HG02623 (cell line): ENCODE results near the gene CRNN.

ENCODE experiments used
- ATAC-seq: cut with Tn5 transposase; IDR thresholded peaks from one replicate; pipeline ENCODE4 v1.9.1; 2021; ENCODE audit warnings: moderate library complexity; ENCODE audit not compliant: unreplicated experiment

Gene CRNN

GRCh38 chr1:152413909-152414308 lies at the start of gene CRNN:
TSS of gene CRNN (minus strand) at chr1:152414263. CDS start at chr1:152412233, 2,030 bp downstream.
- ATAC-seq, result no peak

GRCh38 chr1:152462636-152463035 lies 48.6 kb upstream of the CRNN start:
- no peak for ATAC-seq

- no peak for ATAC-seq
Observed at GRCh38 chr1:152461544-152461943, 47.5 kb upstream of the CRNN start.

GRCh38 chr1:152460529-152460899 lies 46.5 kb upstream of the CRNN start:
- no peak for ATAC-seq

GRCh38 chr1:152459596-152460528 lies 45.8 kb upstream of the CRNN start:
- peak; percentile 88 for ATAC-seq

- no peak for ATAC-seq
Observed at GRCh38 chr1:152458384-152459185, 44.5 kb upstream of the CRNN start.

- ATAC-seq, result no peak
Observed at GRCh38 chr1:152457561-152457960, 43.5 kb upstream of the CRNN start.

- no peak for ATAC-seq
Observed at GRCh38 chr1:152457071-152457470, 43.0 kb upstream of the CRNN start.

GRCh38 chr1:152451254-152451653 lies 37.2 kb upstream of the CRNN start:
- ATAC-seq, result no peak

GRCh38 chr1:152449661-152450060 lies 35.6 kb upstream of the CRNN start:
- ATAC-seq, result no peak

- ATAC-seq, result no peak
Observed at GRCh38 chr1:152448496-152448895, 34.4 kb upstream of the CRNN start.

- no peak for ATAC-seq
Observed at GRCh38 chr1:152448095-152448494, 34.0 kb upstream of the CRNN start.

GRCh38 chr1:152447484-152447883 lies 33.4 kb upstream of the CRNN start:
- ATAC-seq, result no peak

- no peak for ATAC-seq
Observed at GRCh38 chr1:152444045-152444444, 30.0 kb upstream of the CRNN start.

- no peak for ATAC-seq
Observed at GRCh38 chr1:152442765-152443164, 28.7 kb upstream of the CRNN start.

GRCh38 chr1:152442301-152442700 lies 28.2 kb upstream of the CRNN start:
- ATAC-seq, result no peak

GRCh38 chr1:152441756-152442155 lies 27.7 kb upstream of the CRNN start:
- no peak for ATAC-seq

GRCh38 chr1:152440635-152441471 lies 26.8 kb upstream of the CRNN start:
- peak; percentile 88 for ATAC-seq

- no peak for ATAC-seq
Observed at GRCh38 chr1:152436593-152437496, 22.8 kb upstream of the CRNN start.

- no peak for ATAC-seq
Observed at GRCh38 chr1:152427458-152427857, 13.4 kb upstream of the CRNN start.
